B cell (primary cell): ENCODE results near the gene PTPRE.

ENCODE experiments used
- CTCF ChIP-seq: fragments of 200-600 bp; IDR thresholded peaks from one replicate; pipeline ENCODE4 v1.8.0; 2022; ENCODE audit warnings: antibody characterized with exemption, mild to moderate bottlenecking
- EZH2 ChIP-seq: IDR thresholded peaks from 2 replicates; pipeline ENCODE4 v1.6.1; 2012; ENCODE audit warnings: borderline replicate concordance, low read depth, mild to moderate bottlenecking, moderate library complexity, low read length; ENCODE audit not compliant: insufficient read depth, poor library complexity, severe bottlenecking

DNA sequence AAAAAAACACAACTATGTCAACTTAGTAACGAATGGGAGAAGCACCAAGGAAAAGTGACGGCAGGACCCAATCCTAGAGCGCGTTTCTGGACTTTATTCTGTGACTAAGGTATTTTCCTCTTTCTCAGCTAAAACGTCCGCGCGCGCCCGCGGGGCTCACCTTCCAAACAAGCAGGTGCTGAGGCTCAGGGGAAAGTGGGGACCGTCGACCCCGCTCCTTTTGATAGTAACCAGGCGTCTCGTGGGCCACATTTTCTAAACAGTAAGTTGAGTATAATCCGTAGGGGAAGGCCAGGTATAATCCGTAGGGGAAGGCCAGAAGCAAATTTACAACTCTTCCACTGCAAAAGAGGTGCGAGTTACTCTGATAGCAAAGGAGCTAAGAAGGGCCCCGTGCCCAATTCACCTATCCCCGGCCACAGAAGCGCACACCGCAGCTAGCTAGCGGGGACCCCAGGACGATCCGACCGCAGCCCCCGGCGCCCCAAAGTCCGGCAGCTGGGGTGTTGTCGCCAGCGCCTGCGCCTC, 218.6 kb downstream of the PTPRE start:
- TF ChIP-seq CTCF: no peak
- TF ChIP-seq EZH2: no peak
